GM23338 (cell line): ENCODE results near the gene ARID3A.

Experiments
- CTCF ChIP-seq, 2 experiments: fragments of 200-600 bp in 1 of 2; sonication (generic) in 1 of 2; conservative IDR thresholded peaks; 2 replicates each; pipeline versions ENCODE4 v1.5.1 to v1.6.1; 2016 to 2017; ENCODE audit warnings: antibody characterized with exemption in 2 of 2, low read depth in 2 of 2, mild to moderate bottlenecking in 2 of 2, moderate library complexity in 1 of 2
- REST ChIP-seq: IDR thresholded peaks from one replicate; pipeline ENCODE4 v1.6.1; 2018; ENCODE audit warnings: antibody characterized with exemption; ENCODE audit not compliant: unreplicated experiment

- TF ChIP-seq REST (no peak), CTCF (conservative IDR thresholded peaks at IDR 0.05; ENCODE audit: low read depth in 2 of 2) (no peak)
Observed at GRCh38 chr19:996051-996838, 70.4 kb downstream of the ARID3A start.
